Fibroblast of lung (primary cell): ENCODE results near the gene PSMA7. TPM values are rescaled to one million over a fixed set of nuclear protein-coding genes. Genes with fewer than 3 reads are reported as not detected.

Source experiments
- DNase-seq, 2 donors: peaks; one replicate each; pipeline versions ENCODE4 v3.0.0 to v3.0.0-alpha.2; 2010; ENCODE audit warnings: low read depth in 2 of 2
- H2AFZ ChIP-seq: 2 replicates; pipeline ENCODE4 v1.5.1; 2012; ENCODE audit warnings: low read length, control low read depth, inconsistent platforms
- H3K27ac ChIP-seq: 2 replicates; pipeline ENCODE4 v1.5.1; 2011; ENCODE audit warnings: low read length, control low read depth; ENCODE audit not compliant: insufficient read depth
- H3K27me3 ChIP-seq: 2 replicates; pipeline ENCODE4 v1.5.1; 2011; ENCODE audit warnings: mild to moderate bottlenecking, low read length; ENCODE audit not compliant: control insufficient read depth, insufficient read depth
- H3K36me3 ChIP-seq: 2 replicates; pipeline ENCODE4 v1.5.1; 2011; ENCODE audit warnings: low read length; ENCODE audit not compliant: control insufficient read depth, insufficient read depth
- H3K4me1 ChIP-seq: 2 replicates; pipeline ENCODE4 v1.5.1; 2011; ENCODE audit warnings: low read length; ENCODE audit not compliant: control insufficient read depth, insufficient read depth; ENCODE audit errors: extremely low read depth
- H3K4me2 ChIP-seq: 2 replicates; pipeline ENCODE4 v1.5.1; 2011; ENCODE audit warnings: low read length, control low read depth; ENCODE audit not compliant: insufficient read depth; ENCODE audit errors: extremely low read depth
- H3K4me3 ChIP-seq, 4 experiments: fragments of 200-600 bp in 1 of 4; sonication (generic) in 1 of 4; replicated peaks in 1 of 4; 2 replicates each; pipeline ENCODE4 v1.5.1; 2011 to 2016; ENCODE audit warnings: low read length in 4 of 4, low read depth in 3 of 4, mild to moderate bottlenecking in 3 of 4, control low read depth in 2 of 4, inconsistent platforms in 1 of 4, mixed read lengths in 1 of 4; ENCODE audit not compliant: insufficient read depth in 1 of 4; ENCODE audit errors: control extremely low read depth in 1 of 4
- H3K79me2 ChIP-seq: 2 replicates; pipeline ENCODE4 v1.5.1; 2012; ENCODE audit warnings: mild to moderate bottlenecking, low read length, inconsistent platforms; ENCODE audit not compliant: control insufficient read depth, insufficient read depth
- H3K9ac ChIP-seq: 2 replicates; pipeline ENCODE4 v1.5.1; 2011; ENCODE audit warnings: mild to moderate bottlenecking, low read length, control low read depth; ENCODE audit not compliant: insufficient read depth
- H3K9me3 ChIP-seq: 2 replicates; pipeline ENCODE4 v1.5.1; 2012; ENCODE audit warnings: low read depth, low read length; ENCODE audit not compliant: control insufficient read depth, insufficient read depth
- H4K20me1 ChIP-seq: 2 replicates; pipeline ENCODE4 v1.5.1; 2011; ENCODE audit warnings: low read length; ENCODE audit not compliant: control insufficient read depth, insufficient read depth; ENCODE audit errors: extremely low read depth
- EZH2 ChIP-seq: IDR thresholded peaks from 2 replicates; pipeline ENCODE4 v1.5.1; 2012; ENCODE audit warnings: low read length, control low read depth, mild to moderate bottlenecking; ENCODE audit errors: missing control alignments
- polyA plus RNA-seq, 2 donors: library from polyadenylated mRNA; depleted of rRNA in 1 of 2; stranded (reverse) in 1 of 2; unstranded in 1 of 2; fragments of >200 nt; gene quantifications; 2 replicates each; pipeline ENCODE4 v1.2.1, GENCODE V29; 2011 to 2012; ENCODE audit warnings: missing spikeins in 1 of 2
- total RNA-seq: library from RNA; depleted of rRNA; stranded (reverse); fragments of >200 nt; gene quantifications from 2 replicates; pipeline ENCODE4 v1.2.1, GENCODE V29; 2014
- TF ChIP-seq, protein P1 (sequence below), 2 donors: IDR thresholded peaks in 1 of 2; conservative IDR thresholded peaks in 1 of 2; 1 replicate in 1 of 2; 2 replicates in 1 of 2; pipeline ENCODE4 v1.5.1; 2011 to 2012; ENCODE audit warnings: low read length in 2 of 2, control low read depth in 1 of 2, inconsistent platforms in 1 of 2, low read depth in 1 of 2, mild to moderate bottlenecking in 1 of 2

Gene PSMA7
- total and polyA plus RNA-seq, 2 donors (not counting 1 experiment from before 2014, with no cell fraction given): 234 to 342 TPM

GRCh38 chr20:62105592-62105991, 37.6 kb downstream of the PSMA7 start:
- Histone ChIP-seq H3K4me3 (no peak overlapping the region), H3K9ac (no peak overlapping the region), H3K79me2 (no peaks in the 10 kb centered on the region), H4K20me1 (no peaks in the 10 kb centered on the region), H2AFZ (no peak overlapping the region), H3K4me1 (no peaks in the 10 kb centered on the region), H3K27ac (no peak overlapping the region), H3K9me3 (no peaks in the 10 kb centered on the region), H3K36me3 (no peaks in the 10 kb centered on the region), H3K27me3 (no peaks in the 10 kb centered on the region), H3K4me2 (no peak overlapping the region)
- DNase-seq: no peak
- TF ChIP-seq, protein P1, sequence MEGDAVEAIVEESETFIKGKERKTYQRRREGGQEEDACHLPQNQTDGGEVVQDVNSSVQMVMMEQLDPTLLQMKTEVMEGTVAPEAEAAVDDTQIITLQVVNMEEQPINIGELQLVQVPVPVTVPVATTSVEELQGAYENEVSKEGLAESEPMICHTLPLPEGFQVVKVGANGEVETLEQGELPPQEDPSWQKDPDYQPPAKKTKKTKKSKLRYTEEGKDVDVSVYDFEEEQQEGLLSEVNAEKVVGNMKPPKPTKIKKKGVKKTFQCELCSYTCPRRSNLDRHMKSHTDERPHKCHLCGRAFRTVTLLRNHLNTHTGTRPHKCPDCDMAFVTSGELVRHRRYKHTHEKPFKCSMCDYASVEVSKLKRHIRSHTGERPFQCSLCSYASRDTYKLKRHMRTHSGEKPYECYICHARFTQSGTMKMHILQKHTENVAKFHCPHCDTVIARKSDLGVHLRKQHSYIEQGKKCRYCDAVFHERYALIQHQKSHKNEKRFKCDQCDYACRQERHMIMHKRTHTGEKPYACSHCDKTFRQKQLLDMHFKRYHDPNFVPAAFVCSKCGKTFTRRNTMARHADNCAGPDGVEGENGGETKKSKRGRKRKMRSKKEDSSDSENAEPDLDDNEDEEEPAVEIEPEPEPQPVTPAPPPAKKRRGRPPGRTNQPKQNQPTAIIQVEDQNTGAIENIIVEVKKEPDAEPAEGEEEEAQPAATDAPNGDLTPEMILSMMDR (conservative IDR thresholded peaks at IDR 0.05 in 1 of 2, IDR thresholded peaks at IDR 0.05 in 1 of 2; ENCODE audit: low read depth in 1 of 2, low read length in 2 of 2): no peak
- no peak for TF ChIP-seq EZH2

- Histone ChIP-seq H3K4me1 (no peaks in the 10 kb centered on the region), H2AFZ (no peak overlapping the region), H4K20me1 (no peaks in the 10 kb centered on the region), H3K79me2 (no peaks in the 10 kb centered on the region), H3K9ac (no peak overlapping the region), H3K9me3 (no peaks in the 10 kb centered on the region), H3K36me3 (no peaks in the 10 kb centered on the region), H3K27ac (no peak overlapping the region), H3K27me3 (no peaks in the 10 kb centered on the region), H3K4me3 (no peak overlapping the region), H3K4me2 (no peak overlapping the region)
- peak in 1 of 2 donors; percentile 36 for DNase-seq
- TF ChIP-seq EZH2: no peak
- TF ChIP-seq, protein P1 (conservative IDR thresholded peaks at IDR 0.05 in 1 of 2, IDR thresholded peaks at IDR 0.05 in 1 of 2; ENCODE audit: low read depth in 1 of 2, low read length in 2 of 2): no peak
Observed at GRCh38 chr20:62104791-62105345, 38.3 kb downstream of the PSMA7 start.

GRCh38 chr20:62104234-62104789, 38.9 kb downstream of the PSMA7 start:
- Histone ChIP-seq H3K27ac (no peak overlapping the region), H3K27me3 (no peaks in the 10 kb centered on the region), H3K4me3 (no peak overlapping the region), H3K9me3 (no peaks in the 10 kb centered on the region), H2AFZ (no peak overlapping the region), H3K9ac (no peak overlapping the region), H4K20me1 (no peaks in the 10 kb centered on the region), H3K4me1 (no peaks in the 10 kb centered on the region), H3K4me2 (no peak overlapping the region), H3K79me2 (no peaks in the 10 kb centered on the region), H3K36me3 (no peaks in the 10 kb centered on the region)
- no peak for DNase-seq
- TF ChIP-seq EZH2: no peak
- TF ChIP-seq, protein P1 (conservative IDR thresholded peaks at IDR 0.05 in 1 of 2, IDR thresholded peaks at IDR 0.05 in 1 of 2; ENCODE audit: low read depth in 1 of 2, low read length in 2 of 2): no peak
